Mucosa of rectum (tissue), 2 donors: ENCODE results near the gene PTH2R.

Experiments used
- H3K27ac ChIP-seq, 2 donors: one replicate each; pipeline ENCODE4 v1.7.0; 2013; ENCODE audit warnings: inconsistent platforms in 2 of 2, low read depth in 2 of 2, low read length in 2 of 2
- H3K27me3 ChIP-seq, 2 donors: one replicate each; pipeline ENCODE4 v1.7.0; 2013; ENCODE audit warnings: low read length in 2 of 2; ENCODE audit not compliant: control insufficient read depth in 2 of 2, insufficient read depth in 2 of 2
- H3K36me3 ChIP-seq, 2 donors: one replicate each; pipeline ENCODE4 v1.7.0; 2013; ENCODE audit warnings: low read length in 2 of 2; ENCODE audit not compliant: control insufficient read depth in 2 of 2, insufficient read depth in 2 of 2
- H3K4me1 ChIP-seq, 2 donors: one replicate each; pipeline ENCODE4 v1.7.0; 2013; ENCODE audit warnings: low read length in 2 of 2, mild to moderate bottlenecking in 1 of 2; ENCODE audit not compliant: control insufficient read depth in 2 of 2, insufficient read depth in 2 of 2
- H3K4me3 ChIP-seq, 2 donors: one replicate each; pipeline ENCODE4 v1.7.0; 2013; ENCODE audit warnings: low read length in 2 of 2
- H3K9ac ChIP-seq, 2 donors: one replicate each; pipeline ENCODE4 v1.7.0; 2013; ENCODE audit warnings: low read length in 2 of 2, low read depth in 1 of 2, mild to moderate bottlenecking in 1 of 2
- H3K9me3 ChIP-seq, 2 donors: one replicate each; pipeline ENCODE4 v1.7.0; 2013; ENCODE audit warnings: low read length in 2 of 2; ENCODE audit not compliant: control insufficient read depth in 2 of 2
- donor health status: healthy.
- donor health status: Normal muscosa, but diverticular disease.

PTH2R gene

GRCh38 chr2:208541461-208541988 lies 134.9 kb downstream of the PTH2R start:
- peaks cover 2 to 12% of the 10 kb centered on the region in 2 donors for H3K4me1 ChIP-seq
- no peak overlapping the region for H3K9ac ChIP-seq
- H3K36me3 ChIP-seq: no peaks in the 10 kb centered on the region
- H3K4me3 ChIP-seq: no peak overlapping the region
- no peaks in the 10 kb centered on the region for H3K27me3 ChIP-seq
- H3K9me3 ChIP-seq: no peaks in the 10 kb centered on the region
- no peak overlapping the region for H3K27ac ChIP-seq

GRCh38 chr2:208541989-208542464 lies 135.4 kb downstream of the PTH2R start:
- Histone ChIP-seq H3K9ac (no peak overlapping the region), H3K9me3 (no peaks in the 10 kb centered on the region), H3K27ac (no peak overlapping the region), H3K4me1 (peaks cover 2 to 12% of the 10 kb centered on the region in 2 donors), H3K4me3 (no peak overlapping the region), H3K36me3 (no peaks in the 10 kb centered on the region), H3K27me3 (no peaks in the 10 kb centered on the region)

- H3K4me3 ChIP-seq: no peak overlapping the region
- peaks cover 2 to 15% of the 10 kb centered on the region in 2 donors for H3K4me1 ChIP-seq
- H3K36me3 ChIP-seq: no peaks in the 10 kb centered on the region
- H3K9me3 ChIP-seq: no peaks in the 10 kb centered on the region
- H3K27ac ChIP-seq: no peak overlapping the region
- H3K27me3 ChIP-seq: no peaks in the 10 kb centered on the region
- no peak overlapping the region for H3K9ac ChIP-seq
These were observed 136.0 kb downstream of the PTH2R start for GRCh38 chr2:208542465-208543041.
